Measurements from ENCODE around the gene RTP2. TPM values are rescaled to one million over a fixed set of nuclear protein-coding genes. Genes with fewer than 3 reads are reported as not detected.

Gene RTP2, protein sequence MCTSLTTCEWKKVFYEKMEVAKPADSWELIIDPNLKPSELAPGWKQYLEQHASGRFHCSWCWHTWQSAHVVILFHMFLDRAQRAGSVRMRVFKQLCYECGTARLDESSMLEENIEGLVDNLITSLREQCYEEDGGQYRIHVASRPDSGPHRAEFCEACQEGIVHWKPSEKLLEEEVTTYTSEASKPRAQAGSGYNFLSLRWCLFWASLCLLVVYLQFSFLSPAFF
- total RNA-seq: not detected

GRCh38 chr3:187702507-187703033, at the start of gene RTP2:
RTP2 (minus strand) TSS chr3:187702557; CDS start chr3:187702128, 429 bp downstream.
- no peaks in the 10 kb centered on the region for H3K36me3 Mint-ChIP-seq
- no peaks in the 10 kb centered on the region for H3K9me3 Mint-ChIP-seq
- H3K4me1 Mint-ChIP-seq: no peaks in the 10 kb centered on the region
- H3K27ac Mint-ChIP-seq: no peak within 1 kb of the TSS
- no peak for DNase-seq
- H3K4me3 Mint-ChIP-seq: no peak within 1 kb of the TSS
- no peaks in the 10 kb centered on the region for H3K27me3 Mint-ChIP-seq

DNA sequence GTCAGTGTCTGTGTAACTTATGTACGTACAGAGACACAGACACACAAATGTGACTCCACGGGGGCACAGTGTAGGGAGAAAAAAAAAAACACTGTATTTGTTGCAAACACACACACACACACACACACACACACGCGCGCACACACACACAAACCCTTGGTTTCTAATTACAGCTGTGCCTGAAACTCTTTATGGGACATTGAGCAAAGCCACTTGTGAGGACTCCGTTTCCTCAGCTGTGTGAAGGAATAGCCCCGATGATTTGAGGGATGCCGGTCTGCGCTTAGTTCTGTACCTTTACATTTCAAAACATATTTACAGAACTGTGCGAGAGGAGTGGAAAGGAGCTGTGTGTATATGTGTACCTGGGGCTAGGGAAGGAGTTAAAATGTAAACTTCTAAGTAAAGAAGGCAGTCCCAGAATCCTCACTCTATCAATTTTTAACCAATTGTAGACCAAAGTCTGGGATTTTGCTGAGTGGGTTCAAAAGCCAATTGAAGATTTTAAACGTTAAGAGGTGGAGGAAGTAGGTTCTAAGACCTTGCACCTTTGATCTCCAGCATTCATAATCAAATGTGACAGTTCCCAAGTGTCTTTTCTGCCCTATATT, 48.3 kb upstream of the RTP2 start:
- no peaks in the 10 kb centered on the region for H3K36me3 Mint-ChIP-seq
- H3K9me3 Mint-ChIP-seq: no peaks in the 10 kb centered on the region
- H3K27me3 Mint-ChIP-seq: peaks cover 3% of the 10 kb centered on the region
- DNase-seq: no peak
- H3K27ac Mint-ChIP-seq: peak overlapping the region; percentile 36
- peaks cover 52% of the 10 kb centered on the region for H3K4me1 Mint-ChIP-seq
- peak overlapping the region; percentile 32 for H3K4me3 Mint-ChIP-seq

GRCh38 chr3:187750006-187750512, 47.7 kb upstream of the RTP2 start:
- Mint-ChIP-seq H3K36me3 (no peaks in the 10 kb centered on the region), H3K4me3 (peak overlapping the region; percentile 32), H3K27ac (peak overlapping the region; percentile 31), H3K9me3 (no peaks in the 10 kb centered on the region), H3K4me1 (peaks cover 55% of the 10 kb centered on the region), H3K27me3 (peaks cover 6% of the 10 kb centered on the region)
- no peak for DNase-seq

DNA sequence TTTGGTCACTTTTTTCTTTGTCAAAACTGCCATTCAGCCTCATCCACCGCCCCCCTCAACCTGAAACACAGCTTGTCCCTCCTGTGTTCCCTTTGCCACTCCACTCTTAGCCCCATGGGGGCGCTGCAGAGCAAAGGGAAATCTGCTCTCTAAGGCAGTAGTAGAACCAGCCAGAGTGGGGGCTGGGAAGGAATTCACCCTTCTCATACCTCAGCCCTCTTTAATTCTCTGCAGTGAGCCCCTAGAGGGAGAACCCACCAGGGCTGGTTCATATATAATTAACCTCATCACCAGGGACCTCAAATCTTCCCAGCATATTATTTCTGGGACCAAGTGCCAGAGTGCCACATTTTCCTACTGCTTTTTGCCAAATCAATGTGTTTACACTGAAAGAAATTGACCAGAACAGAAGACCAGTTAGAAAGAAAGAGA, 45.7 kb upstream of the RTP2 start:
- H3K27ac Mint-ChIP-seq: peak overlapping the region; percentile 100
- no peaks in the 10 kb centered on the region for H3K9me3 Mint-ChIP-seq
- peaks cover 53% of the 10 kb centered on the region for H3K4me1 Mint-ChIP-seq
- peaks cover 6% of the 10 kb centered on the region for H3K27me3 Mint-ChIP-seq
- peak overlapping the region; percentile 71 for H3K4me3 Mint-ChIP-seq
- peak; percentile 88 for DNase-seq
- H3K36me3 Mint-ChIP-seq: peaks cover 5% of the 10 kb centered on the region

- Mint-ChIP-seq H3K4me1 (peaks cover 56% of the 10 kb centered on the region), H3K27ac (peak overlapping the region; percentile 100), H3K36me3 (peaks cover 5% of the 10 kb centered on the region), H3K4me3 (peak overlapping the region; percentile 91), H3K27me3 (peaks cover 6% of the 10 kb centered on the region), H3K9me3 (no peaks in the 10 kb centered on the region)
- DNase-seq: no peak
Observed at GRCh38 chr3:187747506-187747905, 45.1 kb upstream of the RTP2 start.

DNA sequence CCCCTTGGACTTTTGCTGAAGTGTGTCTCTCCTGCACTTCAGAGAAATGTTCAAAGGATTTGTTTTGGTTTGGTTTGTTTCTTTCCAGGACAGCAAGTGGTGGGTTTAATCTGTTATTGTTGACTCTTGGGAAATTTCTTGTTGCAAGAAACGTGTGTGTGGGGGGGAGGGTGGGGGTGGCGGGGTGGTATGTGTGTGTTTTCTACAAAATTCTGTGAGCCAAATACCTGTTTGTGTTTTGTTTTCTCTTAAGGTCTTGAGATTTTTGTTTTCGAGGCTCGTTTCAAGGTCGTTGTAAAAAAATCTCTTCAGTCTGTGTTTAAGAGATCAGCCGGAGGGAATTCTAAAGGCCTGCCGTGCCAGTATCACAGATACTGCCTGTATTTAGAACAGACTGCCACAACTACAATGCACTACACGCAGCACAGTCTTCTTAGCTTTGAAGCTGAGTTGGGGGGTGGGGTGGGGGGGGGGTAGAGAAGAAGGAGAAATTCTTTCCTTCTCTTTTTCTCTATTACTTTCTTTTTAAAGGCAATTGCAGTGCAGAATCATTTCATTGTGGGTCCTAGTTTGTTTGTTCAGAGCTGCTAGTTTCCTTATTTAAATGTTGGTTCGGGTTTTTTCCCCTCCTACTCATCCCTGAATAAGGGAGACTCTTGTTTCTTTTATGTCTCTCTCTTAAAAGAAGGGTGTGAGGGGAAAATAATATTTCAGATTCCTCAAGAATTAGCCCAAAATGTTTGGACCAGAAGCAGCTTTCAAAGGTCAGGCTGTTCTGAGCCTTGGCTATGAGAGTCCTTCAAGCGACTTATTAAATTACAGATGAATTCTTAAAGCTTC, 44.3 kb upstream of the RTP2 start:
- Mint-ChIP-seq H3K36me3 (peaks cover 5% of the 10 kb centered on the region), H3K9me3 (no peaks in the 10 kb centered on the region), H3K4me1 (peaks cover 64% of the 10 kb centered on the region), H3K4me3 (peak overlapping the region; percentile 91), H3K27ac (peak overlapping the region; percentile 100), H3K27me3 (peaks cover 6% of the 10 kb centered on the region)
- DNase-seq: no peak

DNA sequence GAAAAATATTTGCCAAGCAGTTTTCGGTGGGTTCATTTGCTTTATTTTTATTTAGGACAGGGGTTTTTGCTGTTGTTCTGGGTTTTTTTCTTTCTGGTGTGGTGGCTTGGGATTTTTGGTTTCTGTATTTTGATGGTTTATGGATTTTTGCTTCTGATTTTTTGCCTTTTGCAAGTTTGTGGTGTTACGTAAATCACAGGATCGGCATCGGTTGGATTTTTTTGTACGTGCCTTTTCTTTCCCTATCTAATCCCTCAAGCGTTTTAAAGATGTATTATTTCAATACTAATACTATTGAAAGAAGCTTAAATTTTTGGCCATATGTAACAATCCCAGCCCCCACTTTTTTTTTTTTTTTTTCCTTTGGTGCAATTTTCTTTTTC, 43.7 kb upstream of the RTP2 start:
- DNase-seq: no peak
- H3K27ac Mint-ChIP-seq: peak overlapping the region; percentile 100
- H3K4me3 Mint-ChIP-seq: peak overlapping the region; percentile 91
- H3K9me3 Mint-ChIP-seq: no peaks in the 10 kb centered on the region
- H3K27me3 Mint-ChIP-seq: peaks cover 6% of the 10 kb centered on the region
- H3K36me3 Mint-ChIP-seq: peaks cover 5% of the 10 kb centered on the region
- H3K4me1 Mint-ChIP-seq: peaks cover 65% of the 10 kb centered on the region

- no peaks in the 10 kb centered on the region for H3K9me3 Mint-ChIP-seq
- peaks cover 64% of the 10 kb centered on the region for H3K4me1 Mint-ChIP-seq
- H3K27me3 Mint-ChIP-seq: peaks cover 6% of the 10 kb centered on the region
- DNase-seq: peak; percentile 87
- peak within 1 kb of the TSS; percentile 100 for H3K27ac Mint-ChIP-seq
- peak within 1 kb of the TSS; percentile 91 for H3K4me3 Mint-ChIP-seq
- H3K36me3 Mint-ChIP-seq: peaks cover 5% of the 10 kb centered on the region
Observed at GRCh38 chr3:187745201-187746058, 43.1 kb upstream of the RTP2 start, which contains the start of gene BCL6. BCL6 (minus strand) TSS chr3:187745468; CDS start chr3:187733693, 11,775 bp downstream.

DNA sequence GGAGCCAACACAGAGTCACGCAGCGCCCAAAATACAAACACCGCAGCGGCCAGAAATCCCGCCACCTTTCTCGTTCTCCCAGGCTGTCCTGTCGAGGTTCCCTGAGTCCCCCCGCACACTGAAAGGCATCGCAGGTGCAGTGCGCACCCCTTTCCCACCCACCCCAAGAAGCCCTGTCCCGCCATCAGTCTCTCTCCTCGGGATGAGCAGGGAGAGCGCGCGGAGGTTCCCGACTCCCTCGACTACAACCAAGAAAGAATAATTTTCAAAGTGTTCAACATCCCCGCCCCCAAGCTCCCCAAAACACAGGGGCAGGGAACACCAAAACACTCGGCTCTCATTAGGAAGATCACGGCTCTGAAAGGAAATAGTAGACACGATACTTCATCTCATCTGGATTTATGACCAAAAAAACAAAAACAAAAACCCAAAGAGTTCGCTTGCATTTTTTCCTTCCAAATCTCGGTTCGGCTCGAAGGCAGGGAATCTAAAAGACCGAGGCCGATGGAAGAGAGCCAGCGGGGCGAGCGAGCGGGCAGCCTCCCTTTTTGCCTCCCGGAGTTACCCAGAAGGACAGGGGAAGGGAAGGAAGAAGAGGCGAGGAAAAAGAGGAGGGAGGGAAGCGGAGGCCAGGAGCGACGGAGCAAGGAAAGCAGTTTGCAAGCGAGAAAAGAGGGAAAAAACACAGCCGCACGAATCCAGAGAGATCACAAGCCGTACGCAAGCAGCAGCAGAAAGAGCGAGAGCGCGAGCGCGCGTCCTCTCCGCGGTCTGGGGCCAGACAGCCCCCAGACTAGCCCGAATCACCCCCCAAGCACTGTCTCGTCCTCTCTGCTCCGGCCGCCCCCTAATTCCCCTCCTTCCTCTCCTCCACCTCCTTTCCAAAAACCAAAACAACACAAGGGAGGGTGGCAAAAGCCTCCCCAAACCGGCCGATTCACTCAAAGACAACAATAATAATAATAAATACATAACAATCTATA, 42.1 kb upstream of the RTP2 start:
- Mint-ChIP-seq H3K27ac (peak overlapping the region; percentile 100), H3K27me3 (peaks cover 6% of the 10 kb centered on the region), H3K4me1 (peaks cover 59% of the 10 kb centered on the region), H3K9me3 (no peaks in the 10 kb centered on the region), H3K36me3 (peaks cover 5% of the 10 kb centered on the region), H3K4me3 (peak overlapping the region; percentile 91)
- peak; percentile 53 for DNase-seq

- H3K27me3 Mint-ChIP-seq: peaks cover 6% of the 10 kb centered on the region
- H3K36me3 Mint-ChIP-seq: peaks cover 5% of the 10 kb centered on the region
- peaks cover 56% of the 10 kb centered on the region for H3K4me1 Mint-ChIP-seq
- peak overlapping the region; percentile 91 for H3K4me3 Mint-ChIP-seq
- peak overlapping the region; percentile 100 for H3K27ac Mint-ChIP-seq
- no peaks in the 10 kb centered on the region for H3K9me3 Mint-ChIP-seq
- peak; percentile 67 for DNase-seq
Observed at GRCh38 chr3:187743195-187744141, 41.1 kb upstream of the RTP2 start.

DNA sequence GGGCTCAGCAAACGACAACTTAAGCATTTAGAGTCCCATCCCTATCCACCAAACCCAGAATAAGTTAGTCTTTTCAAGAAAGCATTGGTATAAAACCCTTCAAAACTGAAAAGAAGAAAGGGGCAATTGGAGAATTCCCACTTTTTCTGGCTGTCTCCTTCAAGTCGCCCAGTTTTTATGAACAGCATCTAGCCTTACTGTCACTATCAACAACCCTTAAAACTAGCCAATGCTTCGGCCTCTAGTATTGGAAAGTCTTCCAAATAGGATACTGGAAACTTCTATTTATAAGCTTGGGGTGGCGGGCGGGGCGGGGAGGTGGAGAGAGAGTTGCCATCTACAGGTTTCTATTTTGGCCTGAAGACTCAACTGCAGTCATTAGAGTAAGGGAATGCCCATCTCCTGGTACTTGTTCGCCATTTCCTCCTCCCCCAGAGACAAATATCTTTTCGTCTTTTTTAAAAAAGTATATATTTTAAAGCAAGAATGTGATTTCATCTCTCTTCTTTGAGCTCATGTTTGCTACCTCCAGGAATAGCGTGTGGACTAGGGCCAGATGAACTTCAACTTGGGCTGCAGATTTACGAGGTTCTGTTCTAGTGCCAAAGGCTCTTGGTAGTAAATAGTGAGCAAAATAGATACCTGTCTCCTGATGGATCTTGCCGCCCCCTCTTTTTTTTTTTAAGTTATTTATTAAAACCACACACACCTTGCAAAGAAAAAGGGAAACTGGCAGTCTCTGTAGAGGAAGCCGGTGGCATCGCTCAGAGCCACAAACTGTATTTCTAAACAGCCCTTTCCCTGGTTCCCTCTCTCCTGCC, 40.2 kb upstream of the RTP2 start:
- peaks cover 5% of the 10 kb centered on the region for H3K36me3 Mint-ChIP-seq
- H3K27me3 Mint-ChIP-seq: peaks cover 6% of the 10 kb centered on the region
- no peak for DNase-seq
- H3K27ac Mint-ChIP-seq: peak overlapping the region; percentile 100
- H3K9me3 Mint-ChIP-seq: no peaks in the 10 kb centered on the region
- H3K4me3 Mint-ChIP-seq: peak overlapping the region; percentile 91
- peaks cover 50% of the 10 kb centered on the region for H3K4me1 Mint-ChIP-seq
